ENCODE results near the gene EFCAB11.

DNA sequence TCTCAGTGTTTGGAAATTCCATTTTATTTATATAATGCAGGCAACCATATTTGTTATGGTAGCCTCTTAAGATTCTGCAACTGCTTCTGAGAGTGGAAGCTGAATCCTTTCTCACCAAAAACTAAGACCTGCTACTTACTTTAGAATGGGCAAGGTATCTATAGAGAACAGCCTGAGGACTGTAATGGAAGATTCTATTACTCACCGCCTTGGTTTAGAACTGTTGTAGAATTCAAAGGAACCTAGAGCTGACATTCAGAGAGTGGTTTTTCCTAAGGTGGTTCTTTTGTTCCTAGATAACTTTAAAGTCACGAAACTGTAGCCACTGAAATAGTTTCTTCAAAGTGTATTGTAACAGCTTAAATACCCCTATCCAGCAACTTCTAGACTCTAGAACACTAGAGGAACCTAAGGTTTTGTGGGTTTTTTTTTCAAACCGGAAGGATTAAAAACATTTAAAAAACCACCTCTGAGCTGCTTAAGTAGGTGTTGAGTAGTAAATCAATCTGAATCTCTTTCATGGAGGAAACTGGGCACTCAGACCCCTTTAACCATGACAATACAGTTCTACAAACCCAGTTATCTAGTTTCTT is 5.4 kb upstream of the EFCAB11 start:
- TF ChIP-seq, protein P1, sequence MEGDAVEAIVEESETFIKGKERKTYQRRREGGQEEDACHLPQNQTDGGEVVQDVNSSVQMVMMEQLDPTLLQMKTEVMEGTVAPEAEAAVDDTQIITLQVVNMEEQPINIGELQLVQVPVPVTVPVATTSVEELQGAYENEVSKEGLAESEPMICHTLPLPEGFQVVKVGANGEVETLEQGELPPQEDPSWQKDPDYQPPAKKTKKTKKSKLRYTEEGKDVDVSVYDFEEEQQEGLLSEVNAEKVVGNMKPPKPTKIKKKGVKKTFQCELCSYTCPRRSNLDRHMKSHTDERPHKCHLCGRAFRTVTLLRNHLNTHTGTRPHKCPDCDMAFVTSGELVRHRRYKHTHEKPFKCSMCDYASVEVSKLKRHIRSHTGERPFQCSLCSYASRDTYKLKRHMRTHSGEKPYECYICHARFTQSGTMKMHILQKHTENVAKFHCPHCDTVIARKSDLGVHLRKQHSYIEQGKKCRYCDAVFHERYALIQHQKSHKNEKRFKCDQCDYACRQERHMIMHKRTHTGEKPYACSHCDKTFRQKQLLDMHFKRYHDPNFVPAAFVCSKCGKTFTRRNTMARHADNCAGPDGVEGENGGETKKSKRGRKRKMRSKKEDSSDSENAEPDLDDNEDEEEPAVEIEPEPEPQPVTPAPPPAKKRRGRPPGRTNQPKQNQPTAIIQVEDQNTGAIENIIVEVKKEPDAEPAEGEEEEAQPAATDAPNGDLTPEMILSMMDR (IDR thresholded peaks at IDR 0.05) = no peak
- TF ChIP-seq POLR2A (IDR thresholded peaks at IDR 0.05) = no peak
